AG04450 (cell line): ENCODE data around the gene AXDND1. TPM values are rescaled to one million over a fixed set of nuclear protein-coding genes. Genes with fewer than 3 reads are reported as not detected.

ENCODE experiments used
- CTCF ChIA-PET: fragments of 300-600, 350-600 bp; formaldehyde crosslinking; extraction: SDS; loops from one replicate; lab custom pipeline; 2022; ENCODE audit warnings: antibody characterized with exemption, inconsistent platforms; lab: Charles Lee
- POLR2A ChIA-PET: fragments of 350-600 bp; formaldehyde crosslinking; extraction: SDS; loops from one replicate; lab custom pipeline; 2021; ENCODE audit warnings: antibody characterized with exemption, inconsistent platforms; lab: Yijun Ruan, JAX
- DNase-seq: peaks from one replicate; pipeline ENCODE4 v3.0.0-alpha.2; 2011; ENCODE audit warnings: low read depth, low spot score
- H3K27ac ChIP-seq: one replicate; pipeline ENCODE4 v1.5.1; 2012; ENCODE audit warnings: low read depth, low read length, control low read depth
- H3K27me3 ChIP-seq: one replicate; pipeline ENCODE4 v1.6.0; 2012; ENCODE audit warnings: low read length; ENCODE audit not compliant: control insufficient read depth, insufficient read depth
- H3K4me3 ChIP-seq: 2 replicates; pipeline ENCODE4 v1.5.1; 2011; ENCODE audit warnings: mild to moderate bottlenecking, low read depth, low read length, control low read depth
- H3K9me3 ChIP-seq: 2 replicates; pipeline ENCODE4 v1.5.1; 2012; ENCODE audit warnings: low read length; ENCODE audit not compliant: control insufficient read depth, insufficient read depth
- polyA plus RNA-seq: library from polyadenylated mRNA; depleted of rRNA; stranded (reverse); fragments of >200 nt; gene quantifications from 2 replicates; pipeline ENCODE4 v1.2.3, GENCODE V29; 2011
- TF ChIP-seq, protein P1 (sequence below): IDR thresholded peaks from 2 replicates; pipeline ENCODE4 v1.5.1; 2011; ENCODE audit warnings: low read depth, low read length, control low read depth, inconsistent platforms

The AXDND1 gene
- polyA plus RNA-seq, 1 experiment, result 0.27 TPM

DNA sequence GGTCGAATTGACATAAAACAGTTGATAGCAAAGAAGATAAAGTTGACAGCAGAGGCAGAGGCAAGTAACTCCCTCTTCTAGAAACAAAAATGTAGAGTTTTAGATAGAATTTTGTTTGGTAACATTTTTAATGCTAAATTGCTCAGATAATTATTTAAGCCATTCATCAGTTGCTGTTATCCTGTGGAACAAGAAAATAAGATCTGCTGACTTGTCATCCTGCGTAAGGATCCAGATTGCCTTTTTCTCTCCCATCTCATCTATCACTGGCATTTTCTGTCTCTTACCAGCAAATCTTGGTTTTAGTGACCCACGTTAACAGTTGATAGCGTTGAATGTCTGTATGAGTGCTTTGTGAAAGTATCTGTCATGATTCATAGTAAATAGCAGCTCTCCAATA is 42.3 kb upstream of the AXDND1 start:
- no peak overlapping the region for H3K4me3 ChIP-seq

DNA sequence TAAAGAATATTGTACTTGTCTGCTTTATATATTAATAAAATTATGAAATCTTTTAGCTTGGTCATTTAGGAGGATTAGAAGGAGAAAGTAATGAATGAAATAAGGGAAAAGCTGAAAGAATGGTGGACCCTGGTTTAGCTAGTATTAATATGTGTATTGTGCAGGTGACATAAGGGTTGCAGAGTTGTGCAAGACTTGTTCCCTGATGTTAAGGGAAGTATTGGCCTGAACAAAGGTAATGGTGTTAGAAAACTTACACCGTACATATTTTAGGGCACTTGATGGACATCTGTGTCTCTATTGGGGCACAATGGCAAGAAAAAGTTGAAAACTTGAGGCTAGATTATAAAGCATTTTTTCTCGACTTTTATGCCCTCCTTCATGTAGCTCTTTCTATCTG is 39.9 kb upstream of the AXDND1 start:
- H3K4me3 ChIP-seq, result no peak overlapping the region
- no peak for DNase-seq
- ChIA-PET CTCF (interaction anchor here (0.6 to 1.2 kb wide), 4 partner anchors 44 to 247 kb away, joined by 3 to 4 read pairs (median 3); no protein-coding TSS in a partner anchor), POLR2A (no interaction called here)
- no peak overlapping the region for H3K27ac ChIP-seq
- TF ChIP-seq, protein P1, sequence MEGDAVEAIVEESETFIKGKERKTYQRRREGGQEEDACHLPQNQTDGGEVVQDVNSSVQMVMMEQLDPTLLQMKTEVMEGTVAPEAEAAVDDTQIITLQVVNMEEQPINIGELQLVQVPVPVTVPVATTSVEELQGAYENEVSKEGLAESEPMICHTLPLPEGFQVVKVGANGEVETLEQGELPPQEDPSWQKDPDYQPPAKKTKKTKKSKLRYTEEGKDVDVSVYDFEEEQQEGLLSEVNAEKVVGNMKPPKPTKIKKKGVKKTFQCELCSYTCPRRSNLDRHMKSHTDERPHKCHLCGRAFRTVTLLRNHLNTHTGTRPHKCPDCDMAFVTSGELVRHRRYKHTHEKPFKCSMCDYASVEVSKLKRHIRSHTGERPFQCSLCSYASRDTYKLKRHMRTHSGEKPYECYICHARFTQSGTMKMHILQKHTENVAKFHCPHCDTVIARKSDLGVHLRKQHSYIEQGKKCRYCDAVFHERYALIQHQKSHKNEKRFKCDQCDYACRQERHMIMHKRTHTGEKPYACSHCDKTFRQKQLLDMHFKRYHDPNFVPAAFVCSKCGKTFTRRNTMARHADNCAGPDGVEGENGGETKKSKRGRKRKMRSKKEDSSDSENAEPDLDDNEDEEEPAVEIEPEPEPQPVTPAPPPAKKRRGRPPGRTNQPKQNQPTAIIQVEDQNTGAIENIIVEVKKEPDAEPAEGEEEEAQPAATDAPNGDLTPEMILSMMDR, result no peak
- H3K27me3 ChIP-seq, result no peaks in the 10 kb centered on the region
- no peaks in the 10 kb centered on the region; the same call in 1 of the 2 replicates for H3K9me3 ChIP-seq

More for the DNA sequence above, 42.3 kb upstream of the AXDND1 start:
- ChIA-PET CTCF (interaction anchor here (0.6 kb wide), 1 partner anchor 39 kb away, joined by 4 read pairs; no protein-coding TSS in a partner anchor), POLR2A (interaction anchor here (0.6 kb wide), 1 partner anchor 23 kb away, joined by 4 read pairs; no protein-coding TSS in a partner anchor)
- Histone ChIP-seq H3K27me3 (no peaks in the 10 kb centered on the region), H3K27ac (no peak overlapping the region), H3K9me3 (no peaks in the 10 kb centered on the region; the same call in 1 of the 2 replicates)
- DNase-seq, result no peak
- TF ChIP-seq, protein P1, result no peak

DNA sequence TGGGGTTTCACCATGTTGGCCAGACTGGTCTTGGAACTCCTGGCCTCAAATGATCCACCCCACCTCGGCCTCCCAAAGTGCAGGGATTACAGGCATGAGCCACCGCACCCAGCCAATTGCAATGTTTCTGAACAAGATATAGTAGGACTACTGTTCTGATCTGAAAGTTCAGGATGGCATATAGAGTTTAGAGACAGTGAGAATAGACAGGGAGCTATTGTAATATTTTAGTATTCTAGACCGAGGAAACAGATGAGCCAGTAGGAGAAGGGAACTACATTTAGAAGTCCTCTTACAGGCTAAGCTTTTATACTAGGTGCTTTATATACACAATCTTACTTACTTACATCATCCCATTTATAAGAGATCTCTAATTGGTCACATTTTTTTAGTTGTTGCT is 39.0 kb upstream of the AXDND1 start:
- POLR2A ChIA-PET, result no interaction called here
- Histone ChIP-seq H3K27me3 (no peaks in the 10 kb centered on the region), H3K4me3 (no peak overlapping the region), H3K27ac (no peak overlapping the region), H3K9me3 (no peaks in the 10 kb centered on the region; the same call in 1 of the 2 replicates)
- DNase-seq, result no peak
- CTCF ChIA-PET, result interaction anchor here (1.2 to 1.6 kb wide), 2 partner anchors 43 to 205 kb away, joined by 3 to 6 read pairs; no protein-coding TSS in a partner anchor
- TF ChIP-seq, protein P1, result no peak

DNA sequence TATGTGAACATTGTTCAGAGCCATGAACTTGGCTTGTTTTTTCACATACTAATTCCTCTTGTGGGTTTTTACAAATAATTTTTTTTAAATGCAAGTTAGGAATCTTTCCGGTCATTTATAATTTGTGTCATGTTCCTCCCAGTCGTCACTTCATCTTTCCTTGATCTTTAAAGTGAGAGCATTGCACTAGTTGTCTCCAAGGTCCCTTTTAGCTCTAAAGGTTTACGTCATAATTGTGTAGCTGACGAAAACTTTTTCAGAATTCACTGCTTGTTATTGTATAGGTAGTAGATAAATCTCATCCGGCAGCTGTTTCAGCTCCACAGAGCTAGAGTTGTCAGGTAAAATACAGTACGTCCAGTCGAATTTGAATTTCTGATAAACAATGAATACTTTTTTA is 38.6 kb upstream of the AXDND1 start:
- no peak for DNase-seq
- Histone ChIP-seq H3K4me3 (no peak overlapping the region), H3K27ac (no peak overlapping the region), H3K9me3 (no peaks in the 10 kb centered on the region; the same call in 1 of the 2 replicates), H3K27me3 (no peaks in the 10 kb centered on the region)
- ChIA-PET CTCF (interaction anchor here (1.2 to 1.6 kb wide), 3 partner anchors 11 to 206 kb away, joined by 3 to 6 read pairs (median 3); no protein-coding TSS in a partner anchor), POLR2A (no interaction called here)
- TF ChIP-seq, protein P1, result no peak

DNA sequence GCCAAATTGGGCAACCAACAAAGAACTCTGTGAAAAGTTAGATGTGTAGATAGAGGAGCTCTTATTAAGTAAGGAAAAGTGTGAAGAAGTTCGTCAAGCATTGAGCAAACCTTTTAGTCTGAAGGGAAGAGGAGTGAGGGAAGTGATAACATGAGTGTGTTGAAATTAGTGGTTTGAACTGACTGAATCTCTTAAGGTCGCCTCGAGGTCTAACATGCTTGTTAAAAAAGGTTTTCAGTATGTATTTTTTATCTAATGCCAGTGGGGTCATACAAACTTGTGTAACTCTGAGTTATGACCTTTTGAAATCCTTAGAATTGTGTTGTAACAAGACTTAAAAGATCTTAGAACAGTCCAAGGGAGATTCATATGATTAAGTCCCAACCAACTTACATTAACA is 38.1 kb upstream of the AXDND1 start:
- H3K27ac ChIP-seq, result no peak overlapping the region
- ChIA-PET POLR2A (no interaction called here), CTCF (interaction anchor here (1.0 to 1.6 kb wide), 3 partner anchors 11 to 249 kb away, joined by 3 to 6 read pairs (median 3); no protein-coding TSS in a partner anchor)
- DNase-seq, result no peak
- H3K4me3 ChIP-seq, result no peak overlapping the region
- no peaks in the 10 kb centered on the region; the same call in 1 of the 2 replicates for H3K9me3 ChIP-seq
- H3K27me3 ChIP-seq, result no peaks in the 10 kb centered on the region
- TF ChIP-seq, protein P1, result no peak
